HG02610 (cell line): ENCODE results near the gene LRRC37A3.
"Not testable (repeated sequence)": the region's sequence is repeated elsewhere in the genome, so short reads cannot be mapped to it uniquely, and the experiment has no call there.

Experiments used
- ATAC-seq: cut with Tn5 transposase; IDR thresholded peaks from one replicate; pipeline ENCODE4 v1.9.1; 2021; ENCODE audit warnings: mild to moderate bottlenecking, moderate library complexity; ENCODE audit not compliant: unreplicated experiment

LRRC37A3 gene

DNA sequence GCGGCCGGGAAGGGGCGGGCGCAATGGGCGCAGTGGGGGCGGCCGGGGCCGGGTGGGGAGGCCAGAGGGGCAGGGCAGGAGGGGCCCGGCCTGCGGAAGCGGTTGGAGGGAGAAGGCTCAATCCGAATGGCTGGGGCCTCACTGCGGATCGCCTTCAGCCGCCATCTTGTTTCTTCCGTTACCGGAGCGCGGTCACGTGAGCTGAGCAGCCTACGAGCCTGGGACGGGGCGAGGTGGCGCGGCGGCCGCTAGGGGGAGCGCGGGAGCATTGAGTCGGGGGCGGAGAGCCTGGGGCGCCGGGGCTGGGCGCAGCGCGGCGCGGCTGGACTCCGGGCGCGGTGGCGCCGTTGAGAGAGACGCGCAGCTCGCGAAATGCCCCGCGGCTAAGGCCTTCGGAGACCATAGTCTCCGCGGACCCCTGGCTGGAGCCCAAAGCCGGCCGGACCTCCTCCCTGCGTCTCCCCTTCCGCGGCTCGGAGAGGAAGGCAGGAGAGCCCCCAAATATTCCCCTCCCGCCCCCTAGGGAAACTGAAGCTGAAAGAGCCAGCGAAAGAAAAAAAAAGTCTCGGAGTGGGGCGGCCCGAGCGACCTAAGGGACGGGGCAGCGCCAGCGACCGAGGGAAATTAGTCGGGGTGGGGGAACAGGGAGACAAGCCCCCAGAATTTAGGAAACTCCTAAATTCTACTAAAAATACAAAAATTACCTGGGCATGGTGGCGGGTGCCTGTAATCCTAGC lies at the start of gene LRRC37A3:
LRRC37A3 (minus strand) TSS at position 190 of the 737 bp plus-strand sequence. CDS start 22,221 bp downstream, outside the sequence.
- peak; percentile 87 for ATAC-seq

DNA sequence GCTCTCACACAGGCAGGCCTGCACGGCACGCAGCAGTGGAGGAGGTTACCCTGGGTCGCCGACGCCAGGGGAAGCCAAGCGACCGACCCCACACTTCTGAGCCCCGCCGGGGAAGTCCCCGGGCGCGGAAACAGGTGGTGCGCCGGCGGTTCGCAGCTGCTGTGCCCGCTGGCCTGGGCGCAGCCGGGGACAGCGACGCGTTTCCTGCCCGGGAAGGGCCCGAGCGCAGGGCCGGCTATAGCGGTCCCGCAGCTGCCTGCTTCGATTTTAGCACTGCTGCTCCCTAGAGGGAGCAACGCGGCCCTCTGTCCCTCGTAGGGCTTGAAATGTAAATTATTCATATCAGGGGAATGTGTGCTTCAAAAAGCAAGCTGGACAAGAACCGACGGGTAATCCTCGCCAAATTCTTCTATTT lies 46.6 kb upstream of the LRRC37A3 start:
- peak; percentile 86 for ATAC-seq

DNA sequence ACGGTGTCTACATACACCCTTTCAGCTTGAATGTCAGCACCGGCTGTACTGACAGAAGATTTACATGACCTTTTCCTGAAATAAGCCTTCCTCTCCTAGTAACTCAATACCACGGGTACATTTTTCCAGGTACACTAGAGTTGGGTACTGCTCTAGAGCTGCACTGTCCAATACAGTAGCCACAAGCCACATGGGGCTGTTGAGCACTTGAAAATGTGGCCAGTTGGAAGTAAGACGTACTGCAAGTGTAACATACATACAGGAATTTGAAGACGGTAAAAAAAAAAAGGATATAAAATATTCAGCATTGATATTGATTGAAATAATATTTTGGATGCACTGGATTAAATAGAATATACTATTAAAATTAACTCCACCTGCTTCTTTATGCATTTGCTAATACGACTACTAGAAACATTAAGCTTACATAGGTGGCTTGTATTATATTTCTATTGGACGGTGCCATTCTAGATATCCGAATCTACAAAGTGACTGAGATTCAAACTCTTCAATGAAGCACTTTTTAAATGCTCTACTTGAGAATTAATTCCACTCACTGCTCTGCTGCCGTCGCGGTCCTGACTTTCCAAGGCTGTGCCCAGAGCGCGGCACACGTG lies 46.1 kb upstream of the LRRC37A3 start:
- ATAC-seq = not testable (repeated sequence)

DNA sequence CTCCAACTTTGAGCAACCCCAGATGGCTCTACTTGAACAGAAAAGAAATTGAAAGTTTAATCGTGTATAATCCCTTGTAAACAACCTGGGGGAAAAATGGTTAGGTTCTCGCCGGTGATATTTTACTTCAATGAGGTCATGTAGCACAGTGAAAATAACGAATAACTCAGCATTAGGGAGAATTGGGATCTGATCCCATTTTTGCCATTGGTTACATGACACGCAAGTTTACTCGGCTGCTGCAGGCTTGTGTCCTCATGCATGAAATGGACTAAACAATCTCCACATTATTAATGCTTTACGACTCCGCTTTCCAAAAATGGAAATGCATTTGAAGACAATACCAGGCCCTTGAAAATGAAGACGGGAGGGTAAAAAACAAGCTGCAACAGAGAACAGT lies 45.5 kb upstream of the LRRC37A3 start:
- no peak for ATAC-seq

DNA sequence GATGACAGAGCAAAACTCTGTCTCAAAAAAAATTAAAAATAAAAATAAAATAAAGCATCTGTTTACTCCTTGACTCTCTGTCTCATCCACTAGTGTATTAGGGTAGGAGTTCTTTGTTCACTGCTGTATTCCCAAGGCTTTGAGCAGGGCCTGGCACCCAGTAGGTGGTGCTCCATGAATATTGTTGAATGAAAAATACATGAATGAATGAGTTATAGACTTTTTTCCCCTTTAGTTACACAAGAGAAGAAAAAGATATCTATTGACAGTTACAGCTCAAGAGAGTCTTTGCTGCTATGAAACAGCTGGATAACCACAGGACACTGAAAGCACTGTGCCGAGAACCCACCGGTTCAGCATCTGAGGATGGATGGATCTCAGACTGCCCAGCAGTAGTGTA lies 44.5 kb upstream of the LRRC37A3 start:
- ATAC-seq = not testable (repeated sequence)

DNA sequence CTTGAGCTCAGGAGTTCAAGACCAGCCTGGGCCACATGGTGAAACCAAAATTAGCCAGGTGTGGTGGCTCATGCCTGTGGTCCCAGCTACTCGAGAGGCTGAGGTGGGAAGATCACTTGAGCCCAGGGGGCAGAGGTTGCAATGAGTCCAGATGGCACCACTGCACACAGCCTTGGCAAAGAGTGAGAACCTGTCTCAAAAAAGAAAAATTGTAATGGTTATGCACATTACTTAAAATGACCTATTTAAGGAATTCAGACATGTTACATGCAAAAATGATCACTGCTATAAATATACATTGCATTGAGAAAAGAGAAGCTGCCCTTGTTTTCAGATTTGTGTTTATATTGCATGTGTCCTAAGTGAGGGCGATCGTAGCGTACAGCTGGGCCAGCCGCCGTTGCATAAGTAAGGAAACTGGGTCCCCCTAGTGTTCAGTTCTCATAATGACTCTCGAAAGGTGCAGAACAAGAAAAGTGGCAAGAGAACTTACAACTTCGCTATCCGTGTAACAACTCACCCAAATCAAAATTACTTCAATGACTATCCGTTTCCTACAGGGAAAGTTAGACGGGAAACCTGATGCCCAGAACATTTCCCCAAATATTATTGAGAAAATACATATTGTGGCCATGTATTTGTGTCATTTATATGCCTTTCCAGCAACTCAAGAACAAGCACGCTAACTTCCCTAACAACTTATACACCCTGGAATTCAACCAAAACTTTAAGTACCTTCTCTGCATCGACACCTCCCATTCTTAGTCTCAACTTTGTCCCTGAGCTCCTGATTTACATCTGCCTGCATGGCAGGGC lies 42.5 kb upstream of the LRRC37A3 start:
- not testable (repeated sequence) for ATAC-seq

DNA sequence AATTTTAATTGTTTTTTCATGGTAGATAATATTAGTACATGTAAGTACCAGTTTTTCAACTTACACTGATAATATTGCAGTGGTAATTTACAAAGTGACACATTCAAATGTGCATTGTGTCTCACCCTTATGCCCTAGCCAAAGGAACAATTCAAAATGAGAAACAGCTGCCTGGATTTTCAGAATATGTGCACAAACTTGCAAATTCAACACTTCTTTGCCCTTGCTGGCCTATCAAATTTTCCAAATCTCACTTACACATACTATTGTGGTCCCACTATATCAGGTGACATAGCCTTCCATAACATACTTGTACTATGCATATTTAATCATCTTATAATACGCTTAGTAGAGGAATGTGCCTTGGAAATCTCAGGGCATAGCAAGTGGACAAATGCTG lies 32.6 kb upstream of the LRRC37A3 start:
- ATAC-seq = no peak

DNA sequence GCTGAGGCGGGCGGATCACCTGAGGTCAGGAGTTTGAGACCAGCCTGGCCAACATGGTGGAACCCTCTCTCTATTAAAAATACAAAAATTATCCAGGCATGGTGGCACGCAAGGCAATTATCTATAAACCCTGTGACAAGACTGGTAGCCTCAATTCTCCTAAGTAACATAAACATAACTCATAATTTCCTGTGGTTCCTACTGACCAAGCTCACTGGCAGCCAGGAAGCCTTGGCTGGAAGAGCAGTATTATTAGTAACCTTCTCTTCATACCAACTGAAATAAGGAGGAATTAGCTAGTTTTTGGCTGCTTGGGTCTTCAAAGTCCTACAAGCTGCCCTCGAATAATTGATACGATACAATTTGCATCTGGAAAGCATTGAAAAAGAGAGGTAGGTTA lies 31.6 kb upstream of the LRRC37A3 start:
- no peak for ATAC-seq

DNA sequence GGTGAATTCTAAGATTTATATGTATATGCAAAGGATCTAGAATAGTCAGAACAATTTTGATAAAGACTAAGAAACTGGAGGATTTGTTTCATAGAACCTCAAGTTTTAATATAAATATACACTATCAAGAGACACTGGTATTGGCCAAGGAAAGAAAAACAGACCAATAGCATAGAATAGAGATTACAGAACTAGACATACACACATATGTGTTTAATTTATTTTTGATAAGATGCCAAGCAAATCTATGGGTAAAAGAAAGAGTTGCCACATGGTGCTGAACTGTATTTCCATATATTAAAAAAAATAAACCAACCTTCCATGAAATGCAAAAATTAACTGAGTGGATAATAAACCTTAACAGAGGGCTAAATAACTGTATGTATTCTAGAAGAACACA lies 27.9 kb upstream of the LRRC37A3 start:
- no peak for ATAC-seq

DNA sequence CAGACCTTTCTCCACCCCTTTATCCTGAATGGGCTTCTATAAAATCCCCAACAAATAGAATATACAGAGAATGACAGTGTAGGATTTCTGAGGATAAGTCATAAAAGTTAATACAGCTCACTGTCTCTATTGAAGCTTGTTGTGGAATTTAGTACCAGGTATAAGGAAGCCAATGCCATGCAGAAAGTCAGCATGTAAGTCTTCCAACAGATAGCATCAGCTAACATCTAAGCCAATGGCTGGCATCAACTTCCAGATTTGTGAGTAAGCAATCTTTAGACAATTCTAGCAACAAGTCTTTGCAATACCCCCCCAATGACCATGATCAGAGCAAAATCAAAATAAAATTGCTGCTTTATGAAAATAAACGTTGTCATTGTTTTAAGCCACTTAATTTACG lies 22.5 kb upstream of the LRRC37A3 start:
- ATAC-seq = no peak

DNA sequence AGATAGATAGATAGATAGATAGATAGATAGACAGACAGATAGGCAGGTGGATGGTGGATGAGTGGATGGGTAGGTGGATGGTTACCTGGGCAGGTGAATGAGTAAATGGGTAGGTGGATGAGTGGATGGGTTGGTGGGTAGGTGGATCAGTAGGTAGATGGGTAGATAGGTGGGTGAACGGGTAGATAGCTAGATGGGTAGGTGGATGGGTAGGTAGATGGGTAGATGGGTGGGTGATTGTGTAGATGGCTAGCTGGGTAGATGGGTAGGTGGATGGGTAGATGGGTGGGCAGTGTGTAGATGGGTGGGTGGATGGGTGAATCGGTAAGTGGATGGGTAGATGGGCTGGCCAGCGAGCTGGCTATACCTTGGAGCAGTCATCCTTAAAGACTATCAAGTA lies 21.8 kb upstream of the LRRC37A3 start:
- no peak for ATAC-seq

DNA sequence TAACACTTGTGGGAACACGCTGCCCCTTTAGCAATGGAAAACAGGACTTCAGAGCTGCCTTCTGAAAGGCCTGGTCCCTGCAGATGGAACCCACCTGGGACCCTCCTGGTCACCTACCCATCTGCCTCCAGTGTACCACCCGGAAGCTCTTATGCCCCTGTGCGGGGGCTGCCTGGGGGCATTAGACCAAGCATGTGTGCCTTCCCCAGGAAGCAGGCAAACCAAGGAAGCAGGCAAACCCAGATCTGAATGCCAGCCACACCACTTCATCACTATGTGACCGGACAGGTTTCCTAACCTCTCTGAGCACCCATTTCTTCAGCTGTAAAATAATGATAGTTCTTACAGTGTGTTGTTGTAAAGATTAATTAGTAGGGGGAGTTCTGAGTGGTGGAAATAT lies 20.8 kb upstream of the LRRC37A3 start:
- no peak for ATAC-seq

DNA sequence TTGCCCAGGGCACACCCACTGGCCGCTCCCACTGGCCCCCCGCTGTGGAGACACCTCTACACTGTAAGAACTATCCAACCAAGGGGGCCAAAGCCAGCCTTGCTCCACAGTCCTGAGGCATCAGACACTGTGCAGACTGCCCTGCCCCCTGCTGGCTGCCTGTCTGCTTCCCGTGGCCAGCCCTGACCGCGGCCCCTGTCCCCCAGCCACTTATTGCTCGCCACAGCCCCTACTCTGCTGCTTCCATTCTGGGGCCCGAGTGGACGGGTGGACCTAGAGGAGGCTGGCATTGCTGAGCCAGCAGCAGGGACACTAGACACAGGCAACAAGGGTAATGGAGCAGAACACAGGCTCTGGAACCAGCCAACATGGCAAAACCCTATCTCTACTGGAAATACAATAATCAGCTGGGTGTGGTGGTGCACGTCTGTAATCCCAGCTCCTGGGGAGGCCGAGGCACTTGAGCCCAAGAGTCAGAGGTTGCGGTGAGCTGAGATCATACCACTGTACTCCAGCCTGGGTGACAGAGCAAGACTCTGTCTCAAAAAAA lies 19.7 kb upstream of the LRRC37A3 start:
- ATAC-seq = no peak

DNA sequence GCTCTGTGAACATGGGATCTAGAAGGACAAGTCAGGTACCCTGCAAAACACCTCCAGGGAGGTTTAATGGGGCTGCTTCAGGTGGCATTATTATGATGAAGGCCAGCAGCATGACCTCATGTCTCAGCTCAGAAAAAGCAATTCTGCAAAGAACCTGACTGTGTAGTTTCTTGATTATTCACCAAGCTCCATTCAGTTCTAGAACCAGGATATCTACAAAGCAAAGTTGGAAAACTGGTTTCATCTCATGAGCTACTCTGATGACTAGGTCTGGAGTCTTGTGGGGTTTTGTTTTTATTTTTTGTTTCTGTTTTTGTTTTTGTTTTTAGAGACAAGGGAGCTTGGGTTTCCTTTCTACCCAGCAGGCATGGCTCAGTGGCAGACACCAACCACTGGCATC lies 19.0 kb upstream of the LRRC37A3 start:
- no peak for ATAC-seq

DNA sequence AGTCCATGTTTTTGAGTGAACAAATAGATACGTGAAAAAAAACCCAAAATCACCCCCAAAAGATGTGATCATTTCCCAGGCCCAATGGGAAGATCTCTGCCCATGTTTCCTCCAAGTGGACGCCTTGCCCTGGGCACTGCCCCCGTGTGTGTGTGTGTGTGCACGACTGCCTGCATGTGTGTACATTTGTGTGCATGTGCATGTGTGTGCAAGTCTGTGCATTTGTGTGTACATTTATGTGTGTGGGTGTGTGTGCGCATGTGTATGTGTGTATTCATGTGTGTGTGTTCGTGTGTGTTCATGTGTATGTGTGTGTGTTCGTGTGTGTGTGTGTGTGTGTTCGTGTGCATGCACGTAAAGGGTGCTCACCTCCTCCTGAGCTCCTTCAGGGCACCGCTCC lies 16.8 kb upstream of the LRRC37A3 start:
- no peak for ATAC-seq

DNA sequence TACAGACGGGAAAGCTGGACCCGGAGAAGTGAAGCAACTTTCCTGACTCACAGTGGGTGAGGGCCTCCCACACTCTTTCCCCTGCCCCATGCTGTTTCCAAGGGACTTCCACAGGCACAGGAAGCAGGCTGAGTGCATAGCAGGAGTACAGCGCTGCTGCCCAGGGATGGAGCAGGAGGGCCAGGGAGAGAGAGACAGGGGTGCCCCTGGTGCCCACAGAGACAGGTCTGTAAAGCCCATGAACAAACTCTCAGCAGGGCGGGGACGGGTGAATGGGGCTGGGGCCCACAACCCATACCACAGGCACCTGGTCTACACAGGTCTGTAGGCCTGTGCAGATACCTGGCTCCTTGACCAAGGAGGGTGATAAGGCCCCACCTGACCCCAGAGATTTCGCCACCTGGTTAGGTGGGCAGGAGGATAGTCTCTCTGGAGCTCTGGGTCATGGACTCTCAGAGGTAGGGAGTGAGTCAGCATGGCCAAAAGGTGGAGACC lies 15.1 kb upstream of the LRRC37A3 start:
- ATAC-seq = not testable (repeated sequence)

DNA sequence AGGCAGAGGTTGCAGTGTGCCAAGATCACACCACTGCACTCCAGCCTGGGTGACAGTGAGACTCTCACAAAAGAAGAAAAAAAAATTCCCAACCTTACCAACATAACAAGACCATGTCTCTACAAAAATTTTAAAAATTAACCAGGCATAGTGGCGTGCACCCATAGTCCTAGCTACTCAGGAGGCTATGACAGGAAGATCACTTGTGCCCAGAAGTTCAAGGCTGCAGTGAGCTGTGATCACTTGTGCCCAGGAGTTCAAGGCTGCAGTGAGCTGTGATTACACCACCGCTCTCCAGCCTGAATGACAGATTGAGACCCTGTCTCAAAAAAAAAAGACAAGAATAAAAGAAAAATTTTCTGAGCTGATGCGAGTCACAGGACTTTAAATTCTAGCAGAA lies 13.6 kb upstream of the LRRC37A3 start:
- ATAC-seq = not testable (repeated sequence)

DNA sequence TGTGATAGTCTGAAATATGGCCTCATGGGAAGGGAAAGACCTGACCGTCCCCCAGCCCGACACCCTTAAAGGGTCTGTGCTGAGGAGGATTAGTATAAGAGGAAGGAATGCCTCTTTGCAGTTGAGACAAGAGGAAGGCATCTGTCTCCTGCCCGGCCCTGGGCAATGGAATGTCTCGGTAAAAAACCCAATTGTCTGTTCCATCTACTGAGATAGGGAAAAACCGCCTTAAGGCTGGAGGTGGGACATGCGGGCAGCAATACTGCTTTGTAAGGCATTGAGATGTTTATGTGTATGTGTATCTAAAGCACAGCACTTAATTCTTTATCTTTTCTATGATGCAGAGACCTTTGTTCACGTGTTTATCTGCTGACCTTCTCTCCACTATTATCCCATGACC lies 11.1 kb upstream of the LRRC37A3 start:
- not testable (repeated sequence) for ATAC-seq

DNA sequence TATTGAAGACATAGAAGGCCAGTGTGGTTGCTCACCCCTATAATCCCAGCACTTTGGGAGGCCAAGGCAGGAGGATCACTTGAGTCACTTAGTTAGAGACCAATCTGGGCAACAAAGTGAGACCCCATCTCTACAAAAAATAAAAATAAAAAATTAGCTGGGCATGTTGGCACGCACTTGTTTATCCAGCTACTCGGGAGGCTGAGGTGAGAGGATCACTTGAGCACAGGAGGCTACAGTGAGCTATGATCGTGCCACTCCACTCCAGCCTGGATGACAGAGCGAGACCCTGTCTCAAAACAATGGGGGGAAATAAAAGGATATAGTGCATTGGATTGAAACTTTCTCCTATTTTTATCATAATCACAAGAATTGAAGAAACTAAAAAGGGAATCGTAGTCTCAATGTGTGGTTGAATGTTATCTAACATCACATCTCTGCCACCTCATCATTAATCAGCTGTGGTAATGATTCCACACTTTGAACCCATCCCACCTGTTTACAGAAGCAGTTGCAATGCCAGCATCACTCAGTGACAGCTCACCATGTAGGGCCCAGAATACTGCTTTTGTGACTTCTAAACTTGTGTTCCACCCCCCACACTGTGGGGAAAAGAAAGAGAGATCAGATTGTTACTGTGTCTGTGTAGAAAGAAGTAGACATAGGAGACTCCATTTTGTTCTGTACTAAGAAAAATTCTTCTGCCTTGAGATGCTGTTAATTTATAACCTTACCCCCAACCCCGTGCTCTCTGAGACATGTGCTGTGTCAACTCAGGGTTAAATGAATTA lies 10.3 kb upstream of the LRRC37A3 start:
- ATAC-seq = not testable (repeated sequence)

DNA sequence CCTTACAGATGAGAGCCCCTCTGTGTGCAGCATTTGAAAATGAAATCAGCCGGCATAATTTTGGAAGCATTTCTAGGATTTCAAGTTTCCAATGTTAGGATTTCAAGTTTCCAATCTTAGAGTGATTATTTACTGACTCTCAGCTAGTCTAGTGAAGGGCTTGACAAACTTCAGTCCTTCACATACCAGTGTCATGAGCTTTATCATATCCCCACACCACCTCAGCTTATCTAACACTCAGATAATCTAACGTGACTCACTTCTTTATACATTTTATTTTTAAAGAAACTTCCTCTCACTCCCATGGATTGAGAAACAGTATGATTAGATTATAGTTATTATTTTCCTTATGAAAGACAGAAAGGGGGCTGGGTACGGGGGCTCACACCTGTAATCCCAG lies 9.4 kb upstream of the LRRC37A3 start:
- ATAC-seq = not testable (repeated sequence)
